HCT116 (cell line): ENCODE results near the gene DCAF4L1. TPM values are rescaled to one million over a fixed set of nuclear protein-coding genes. Genes with fewer than 3 reads are reported as not detected.

Source experiments
- ATAC-seq: fragments of 200-7000 bp; cut with Tn5 transposase; 2 replicates; pipeline ENCODE4 v1.9.1; 2020; ENCODE audit warnings: mild to moderate bottlenecking, moderate library complexity
- BruUV-seq: library from RNA; stranded (reverse); fragments of 400-500 nt; replicated peaks from 2 replicates; lab custom pipeline; 2021; lab: Mats Ljungman, UMichigan
- CTCF ChIA-PET: fragments of 300-600 bp; sonication (Branson Sonifier 250); formaldehyde crosslinking; loops from one replicate; lab custom pipeline; 2021; ENCODE audit warnings: antibody characterized with exemption; lab: Charles Lee
- POLR2A ChIA-PET: fragments of 300-600, 350-600 bp; sonication (Branson Sonifier 250); formaldehyde crosslinking; loops from one replicate; lab custom pipeline; 2021; ENCODE audit warnings: antibody characterized with exemption; lab: Charles Lee
- RAD21 ChIA-PET, 2 experiments: fragments of 300-600 bp; sonication (Branson Sonifier 250); formaldehyde crosslinking; loops; one replicate each; lab custom pipeline; 2023; ENCODE audit warnings: low total read pairs in 2 of 2; ENCODE audit not compliant: uncharacterized antibody in 2 of 2, unreplicated experiment in 2 of 2, low non-redundant PET in 1 of 2; lab: Charles Lee
- DNase-seq: peaks from one replicate; pipeline ENCODE4 v3.0.0-alpha.2; 2010; ENCODE audit warnings: low read depth, low spot score
- H2AFZ ChIP-seq: fragments of 200-600 bp; shearing (Covaris generic), sonication (generic); 2 replicates; pipeline ENCODE4 v1.6.1; 2017; ENCODE audit warnings: low read depth, mixed run types, mixed read lengths, antibody characterized with exemption, low read length; ENCODE audit not compliant: poor library complexity, severe bottlenecking
- H3K27ac ChIP-seq: 2 replicates; pipeline ENCODE4 v1.5.1; 2012; ENCODE audit warnings: low read depth, low read length
- H3K27me3 ChIP-seq: fragments of 200-600 bp; sonication (generic); 2 replicates; pipeline ENCODE4 v1.6.1; 2016; ENCODE audit warnings: mixed run types, low read length, mixed read lengths; ENCODE audit not compliant: insufficient read depth
- H3K36me3 ChIP-seq, 2 experiments: fragments of 200-500 bp in 1 of 2; fragments of 200-600 bp in 1 of 2; sonication (Bioruptor generic) in 1 of 2; sonication (generic) in 1 of 2; 2 replicates each; pipeline versions ENCODE4 v1.5.1 to v1.6.1; 2014 to 2016; ENCODE audit warnings: low read length in 2 of 2, inconsistent platforms in 1 of 2, mixed read lengths in 1 of 2, mixed run types in 1 of 2; ENCODE audit not compliant: insufficient read depth in 2 of 2, control insufficient read depth in 1 of 2
- H3K4me1 ChIP-seq, 2 experiments: fragments of 200-600 bp in 1 of 2; sonication (generic) in 1 of 2; 2 replicates each; pipeline versions ENCODE4 v1.5.1 to v1.6.1; 2012 to 2017; ENCODE audit warnings: low read length in 2 of 2, inconsistent platforms in 1 of 2, mild to moderate bottlenecking in 1 of 2, mixed read lengths in 1 of 2, mixed run types in 1 of 2, moderate library complexity in 1 of 2; ENCODE audit not compliant: insufficient read depth in 2 of 2, control insufficient read depth in 1 of 2
- H3K4me2 ChIP-seq: fragments of 200-600 bp; sonication (generic); 2 replicates; pipeline ENCODE4 v1.6.1; 2017; ENCODE audit warnings: mixed run types, low read length, mixed read lengths
- H3K4me3 ChIP-seq, 2 experiments: fragments of 200-600 bp in 1 of 2; sonication (generic) in 1 of 2; replicated peaks in 1 of 2; 2 replicates each; pipeline ENCODE4 v1.5.1; 2011 to 2016; ENCODE audit warnings: low read length in 2 of 2, control low read depth in 1 of 2, low read depth in 1 of 2, mild to moderate bottlenecking in 1 of 2, mixed read lengths in 1 of 2, mixed run types in 1 of 2
- H3K79me2 ChIP-seq: fragments of 200-600 bp; sonication (generic); 2 replicates; pipeline ENCODE4 v1.6.1; 2017; ENCODE audit warnings: mild to moderate bottlenecking, mixed run types, low read length, moderate library complexity, mixed read lengths; ENCODE audit not compliant: insufficient read depth
- H3K9ac ChIP-seq: fragments of 200-600 bp; sonication (generic); 2 replicates; pipeline ENCODE4 v1.6.1; 2016; ENCODE audit warnings: low read length, mixed read lengths
- H3K9me2 ChIP-seq: fragments of 200-600 bp; sonication (generic), shearing (Covaris generic); 2 replicates; pipeline ENCODE4 v1.6.1; 2017; ENCODE audit warnings: mixed run types, mild to moderate bottlenecking, moderate library complexity; ENCODE audit not compliant: insufficient read depth
- H3K9me3 ChIP-seq, 2 experiments: fragments of 200-500 bp in 1 of 2; fragments of 200-600 bp in 1 of 2; sonication (Bioruptor generic) in 1 of 2; sonication (generic) in 1 of 2; 2 replicates each; pipeline ENCODE4 v1.6.1; 2014 to 2017; ENCODE audit warnings: low read length in 2 of 2, mixed read lengths in 2 of 2, inconsistent platforms in 1 of 2, low read depth in 1 of 2, mild to moderate bottlenecking in 1 of 2, mixed run types in 1 of 2, moderate library complexity in 1 of 2; ENCODE audit not compliant: control insufficient read depth in 1 of 2, insufficient read depth in 1 of 2
- H4K20me1 ChIP-seq: fragments of 200-600 bp; sonication (generic), shearing (Covaris generic); 2 replicates; pipeline ENCODE4 v1.6.1; 2017; ENCODE audit warnings: mixed run types, mild to moderate bottlenecking, moderate library complexity; ENCODE audit not compliant: insufficient read depth
- ATF3 ChIP-seq: IDR thresholded peaks from 2 replicates; pipeline ENCODE4 v1.6.1; 2012
- CBX3 ChIP-seq: IDR thresholded peaks from 2 replicates; pipeline ENCODE4 v1.6.1; 2012; ENCODE audit warnings: low read depth
- ELF1 ChIP-seq: IDR thresholded peaks from 2 replicates; pipeline ENCODE4 v1.6.1; 2012; ENCODE audit warnings: low read depth, borderline replicate concordance
- POLR2A ChIP-seq: IDR thresholded peaks from 2 replicates; pipeline ENCODE4 v1.7.0; 2011; ENCODE audit warnings: borderline replicate concordance; ENCODE audit not compliant: insufficient read depth, insufficient read length; ENCODE audit errors: extremely low read depth
- RAD21 ChIP-seq: IDR thresholded peaks from 2 replicates; pipeline ENCODE4 v1.6.1; 2012; ENCODE audit warnings: low read depth, mild to moderate bottlenecking
- REST ChIP-seq: IDR thresholded peaks from 2 replicates; pipeline ENCODE4 v1.6.1; 2012; ENCODE audit warnings: low read depth
- SP1 ChIP-seq: IDR thresholded peaks from 2 replicates; pipeline ENCODE4 v1.6.1; 2012; ENCODE audit warnings: low read depth
- SRF ChIP-seq: IDR thresholded peaks from 2 replicates; pipeline ENCODE4 v1.6.1; 2012; ENCODE audit warnings: low read depth
- ZBTB33 ChIP-seq: IDR thresholded peaks from 2 replicates; pipeline ENCODE4 v1.6.1; 2011; ENCODE audit warnings: mild to moderate bottlenecking, low read length, moderate library complexity; ENCODE audit not compliant: insufficient replicate concordance; ENCODE audit errors: extremely low read depth
- ZNF274 ChIP-seq: fragments of 200-500 bp; sonication (Bioruptor generic); IDR thresholded peaks from 2 replicates; pipeline ENCODE4 v1.6.1; 2014; ENCODE audit warnings: mild to moderate bottlenecking, low read depth, low read length, inconsistent platforms
- intact Hi-C: fragments of 100-400 bp; cut with micrococcal nuclease; formaldehyde crosslinking; loops from 2 replicates; pipeline ENCODE4 v1.10.0; 2022
- total RNA-seq: library from RNA; stranded (reverse); gene quantifications from one replicate; pipeline ENCODE4 v1.2.1, GENCODE V29; 2021; ENCODE audit not compliant: unreplicated experiment

Gene DCAF4L1
- total RNA-seq, 1 experiment from 2014 or later = 0.39 TPM

GRCh38 chr4:41976775-41977516 is 4.6 kb upstream of the DCAF4L1 start:
- TF ChIP-seq SRF (no peak), REST (no peak)
- TF ChIP-seq, all 23 proteins: peak for 0
- POLR2A ChIA-PET = no interaction called here
- no peaks in the 10 kb centered on the region for H3K9me3 ChIP-seq
- H3K4me2 ChIP-seq = no peak overlapping the region
- no peaks in the 10 kb centered on the region for H3K36me3 ChIP-seq
- H3K4me1 ChIP-seq = no peaks in the 10 kb centered on the region
- no peak overlapping the region for H3K27ac ChIP-seq
- H4K20me1 ChIP-seq = no peaks in the 10 kb centered on the region
- BruUV-seq = no TSS peak
- no peak for DNase-seq
- H2AFZ ChIP-seq = no peak overlapping the region
- no peaks in the 10 kb centered on the region for H3K9me2 ChIP-seq
- no peak overlapping the region for H3K9ac ChIP-seq
- no peak overlapping the region for H3K4me3 ChIP-seq
- H3K27me3 ChIP-seq = no peaks in the 10 kb centered on the region
- CTCF ChIA-PET = no interaction called here
- intact Hi-C loops = no loop called here
- RAD21 ChIA-PET = no interaction called here
- no peak for ATAC-seq
- no peaks in the 10 kb centered on the region for H3K79me2 ChIP-seq

- ATAC-seq (no peak), DNase-seq (no peak)
- intact Hi-C loops = no loop called here
- no peaks in the 10 kb centered on the region for H3K36me3 ChIP-seq
- H3K79me2 ChIP-seq = no peaks in the 10 kb centered on the region
- no peaks in the 10 kb centered on the region for H3K27me3 ChIP-seq
- H3K9me3 ChIP-seq = no peaks in the 10 kb centered on the region
- H3K4me3 ChIP-seq = no peak overlapping the region
- TF ChIP-seq ZBTB33 (no peak), ELF1 (no peak), SRF (no peak), ZNF274 (no peak), RAD21 (no peak), POLR2A (no peak), SP1 (no peak), ATF3 (no peak), CBX3 (no peak)
- no TSS peak for BruUV-seq
- H3K4me1 ChIP-seq = no peaks in the 10 kb centered on the region
- H4K20me1 ChIP-seq = no peaks in the 10 kb centered on the region
- ChIA-PET CTCF (no interaction called here), RAD21 (no interaction called here), POLR2A (no interaction called here)
- no peak overlapping the region for H3K4me2 ChIP-seq
- no peak overlapping the region for H3K9ac ChIP-seq
- H3K9me2 ChIP-seq = no peaks in the 10 kb centered on the region
- H2AFZ ChIP-seq = no peak overlapping the region
- no peak overlapping the region for H3K27ac ChIP-seq
These were observed 3.8 kb upstream of the DCAF4L1 start for GRCh38 chr4:41977709-41978108.
